Neural progenitor cell (in vitro differentiated cells): ENCODE measurements around the gene MOB2.

Experiments
- EZH2 ChIP-seq: fragments of 200-600 bp; sonication (generic); IDR thresholded peaks from 2 replicates; pipeline ENCODE4 v1.6.1; 2017; ENCODE audit warnings: antibody characterized with exemption, mild to moderate bottlenecking, moderate library complexity
- EZH2phosphoT487 ChIP-seq: fragments of 200-600 bp; sonication (generic); IDR thresholded peaks from 2 replicates; pipeline ENCODE4 v1.6.1; 2017; ENCODE audit warnings: antibody characterized with exemption
- TF ChIP-seq, protein P1 (sequence below): fragments of 200-600 bp; sonication (generic); IDR thresholded peaks from 2 replicates; pipeline ENCODE4 v1.5.1; 2017; ENCODE audit warnings: antibody characterized with exemption, mild to moderate bottlenecking

DNA sequence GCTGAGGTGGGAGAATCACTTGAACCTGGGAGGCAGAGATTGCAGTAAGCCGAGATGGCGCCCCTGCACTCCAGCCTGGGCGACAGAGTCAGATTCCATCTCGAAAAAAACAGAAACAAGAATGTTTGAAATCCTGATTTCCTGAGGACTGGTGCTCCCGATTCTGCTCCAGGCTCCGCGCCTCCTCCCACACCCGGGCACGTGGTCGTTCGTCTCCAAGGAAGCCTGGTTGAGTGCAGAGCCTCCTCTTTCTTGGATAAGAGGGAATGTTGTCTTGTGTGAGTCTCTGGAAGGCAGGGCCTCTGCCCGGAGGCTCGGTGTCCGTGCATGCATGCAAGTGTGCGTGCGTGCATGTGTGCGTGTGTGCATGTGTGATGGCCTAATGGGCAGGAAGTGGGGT, 66.8 kb downstream of the MOB2 start:
- TF ChIP-seq, protein P1, sequence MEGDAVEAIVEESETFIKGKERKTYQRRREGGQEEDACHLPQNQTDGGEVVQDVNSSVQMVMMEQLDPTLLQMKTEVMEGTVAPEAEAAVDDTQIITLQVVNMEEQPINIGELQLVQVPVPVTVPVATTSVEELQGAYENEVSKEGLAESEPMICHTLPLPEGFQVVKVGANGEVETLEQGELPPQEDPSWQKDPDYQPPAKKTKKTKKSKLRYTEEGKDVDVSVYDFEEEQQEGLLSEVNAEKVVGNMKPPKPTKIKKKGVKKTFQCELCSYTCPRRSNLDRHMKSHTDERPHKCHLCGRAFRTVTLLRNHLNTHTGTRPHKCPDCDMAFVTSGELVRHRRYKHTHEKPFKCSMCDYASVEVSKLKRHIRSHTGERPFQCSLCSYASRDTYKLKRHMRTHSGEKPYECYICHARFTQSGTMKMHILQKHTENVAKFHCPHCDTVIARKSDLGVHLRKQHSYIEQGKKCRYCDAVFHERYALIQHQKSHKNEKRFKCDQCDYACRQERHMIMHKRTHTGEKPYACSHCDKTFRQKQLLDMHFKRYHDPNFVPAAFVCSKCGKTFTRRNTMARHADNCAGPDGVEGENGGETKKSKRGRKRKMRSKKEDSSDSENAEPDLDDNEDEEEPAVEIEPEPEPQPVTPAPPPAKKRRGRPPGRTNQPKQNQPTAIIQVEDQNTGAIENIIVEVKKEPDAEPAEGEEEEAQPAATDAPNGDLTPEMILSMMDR = no peak
- TF ChIP-seq EZH2 (no peak), EZH2phosphoT487 (no peak)
